HL-60 (cell line): Measurements from ENCODE around the gene PPP1R37.

Experiments used
- DNase-seq, 2 experiments: peaks; one replicate each; pipeline ENCODE4 v3.0.0-alpha.2; 2010 to 2020; ENCODE audit warnings: low read depth in 1 of 2, low spot score in 1 of 2
- H3K27ac ChIP-seq: fragments of 250-450 bp; sonication (Bioruptor Pico); replicated peaks from 2 replicates; pipeline ENCODE4 v1.5.1; 2020; ENCODE audit warnings: mild to moderate bottlenecking, moderate library complexity
- H3K27me3 ChIP-seq: fragments of 250-450 bp; sonication (Bioruptor Pico); 2 replicates; pipeline ENCODE4 v1.5.1; 2021; ENCODE audit warnings: mild to moderate bottlenecking, moderate library complexity; ENCODE audit not compliant: insufficient read depth, poor library complexity, severe bottlenecking
- H3K4me3 ChIP-seq: replicated peaks from 2 replicates; pipeline ENCODE4 v1.5.1; 2011; ENCODE audit warnings: mild to moderate bottlenecking, control low read depth, low read length; ENCODE audit not compliant: insufficient read depth
- CTCF ChIP-seq: IDR thresholded peaks from one replicate; pipeline ENCODE4 v1.5.1; 2011; ENCODE audit warnings: low read length, control low read depth, inconsistent platforms; ENCODE audit not compliant: insufficient read depth
- GABPA ChIP-seq: IDR thresholded peaks from 2 replicates; pipeline ENCODE4 v1.6.1; 2012; ENCODE audit warnings: low read depth
- POLR2AphosphoS5 ChIP-seq: IDR thresholded peaks from 2 replicates; pipeline ENCODE4 v1.6.1; 2012; ENCODE audit warnings: low read depth
- REST ChIP-seq: IDR thresholded peaks from 2 replicates; pipeline ENCODE4 v1.6.1; 2012; ENCODE audit warnings: low read depth; ENCODE audit not compliant: insufficient replicate concordance
- SPI1 ChIP-seq: IDR thresholded peaks from 2 replicates; pipeline ENCODE4 v1.6.1; 2012; ENCODE audit warnings: low read depth, mild to moderate bottlenecking, borderline replicate concordance

Gene PPP1R37

DNA sequence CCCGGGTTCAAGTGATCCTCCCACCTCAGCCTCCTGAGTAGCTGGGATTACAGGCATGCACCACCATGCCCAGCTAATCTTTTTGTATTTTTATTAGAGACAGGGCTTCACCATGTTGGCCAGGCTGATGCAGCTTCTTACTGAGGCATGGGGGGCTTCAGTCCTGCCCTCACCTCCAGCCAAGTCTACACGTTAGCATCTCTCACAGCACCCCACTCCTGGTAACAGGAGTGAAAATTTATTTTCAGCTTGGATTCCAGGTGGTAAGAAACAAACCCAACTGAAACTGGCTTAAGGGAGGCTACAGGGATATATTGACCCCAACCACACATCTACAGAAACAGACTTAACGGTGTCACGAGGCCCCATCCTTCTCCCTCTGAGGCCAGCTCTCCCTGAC is 57.2 kb downstream of the PPP1R37 start:
- H3K27ac ChIP-seq: no peak overlapping the region
- no peak for TF ChIP-seq POLR2AphosphoS5
- TF ChIP-seq GABPA: no peak
- TF ChIP-seq REST: no peak
- TF ChIP-seq CTCF: no peak
- TF ChIP-seq SPI1: no peak
- no peak overlapping the region for H3K4me3 ChIP-seq
- H3K27me3 ChIP-seq: peaks cover 26% of the 10 kb centered on the region
- DNase-seq: no peak

DNA sequence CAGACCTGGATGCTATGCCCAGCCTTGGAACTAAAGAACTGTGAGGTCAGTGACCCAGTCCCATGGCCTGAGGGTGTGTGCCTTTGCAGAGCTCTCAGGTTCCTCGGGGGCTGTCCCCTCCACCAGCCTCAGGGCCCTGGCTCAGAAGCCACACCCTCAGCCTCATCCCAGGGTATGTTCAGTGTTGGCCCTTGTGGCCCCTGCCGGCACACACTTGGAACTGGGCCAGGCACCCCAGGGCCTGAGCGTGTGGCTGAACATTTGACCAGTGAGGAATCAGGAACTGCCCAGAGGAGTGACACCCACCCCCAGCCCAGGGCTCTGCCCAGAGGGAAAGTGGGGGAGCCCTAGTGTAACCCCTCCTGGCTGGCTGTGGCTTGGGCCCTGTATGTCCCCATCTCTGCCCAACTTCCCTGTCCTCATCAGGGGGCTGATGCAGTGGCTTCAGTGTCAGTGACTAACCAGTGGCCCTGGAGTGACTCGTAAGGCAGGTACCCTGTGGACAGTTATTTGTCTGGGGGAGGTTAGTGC is 57.8 kb downstream of the PPP1R37 start:
- TF ChIP-seq REST (no peak), CTCF (no peak), POLR2AphosphoS5 (no peak), SPI1 (no peak), GABPA (no peak)
- Histone ChIP-seq H3K27me3 (peaks cover 26% of the 10 kb centered on the region), H3K4me3 (no peak overlapping the region), H3K27ac (no peak overlapping the region)
- DNase-seq: no peak

- no peak overlapping the region for H3K27ac ChIP-seq
- H3K27me3 ChIP-seq: peaks cover 26% of the 10 kb centered on the region
- DNase-seq: no peak
- TF ChIP-seq POLR2AphosphoS5: no peak
- no peak for TF ChIP-seq GABPA
- TF ChIP-seq SPI1: no peak
- no peak for TF ChIP-seq REST
- TF ChIP-seq CTCF: no peak
- H3K4me3 ChIP-seq: no peak overlapping the region
Observed at GRCh38 chr19:45151320-45151719, 58.3 kb downstream of the PPP1R37 start.
